Neural cell (in vitro differentiated cells): Measurements from ENCODE around the gene FAM151B. TPM values are rescaled to one million over a fixed set of nuclear protein-coding genes. Genes with fewer than 3 reads are reported as not detected.

Experiments
- H2AFZ ChIP-seq: fragments of 200-600, 300-800 bp; sonication (generic), shearing (Covaris generic); 2 replicates; pipeline ENCODE4 v1.6.0; 2014; ENCODE audit warnings: low read depth, mild to moderate bottlenecking, antibody characterized with exemption, low read length, moderate library complexity
- H3F3A ChIP-seq: fragments of 200-600 bp; shearing (Covaris generic); 2 replicates; pipeline ENCODE4 v1.6.1; 2016; ENCODE audit warnings: mild to moderate bottlenecking, moderate library complexity, mixed read lengths, antibody characterized with exemption, low read length; ENCODE audit not compliant: insufficient read depth, poor library complexity, severe bottlenecking
- H3K27ac ChIP-seq: fragments of 200-600, 300-800 bp; sonication (generic), shearing (Covaris generic); 2 replicates; pipeline ENCODE4 v1.5.1; 2014; ENCODE audit warnings: mild to moderate bottlenecking, low read length, moderate library complexity
- H3K27me3 ChIP-seq: fragments of 300-800, 200-600 bp; sonication (generic), shearing (Covaris generic); 2 replicates; pipeline ENCODE4 v1.6.0; 2014; ENCODE audit warnings: mild to moderate bottlenecking, low read depth, low read length, moderate library complexity; ENCODE audit not compliant: insufficient read depth
- H3K36me3 ChIP-seq: fragments of 300-800, 200-600 bp; sonication (generic), shearing (Covaris generic); 2 replicates; pipeline ENCODE4 v1.5.1; 2014; ENCODE audit warnings: mild to moderate bottlenecking, antibody characterized with exemption, low read length, moderate library complexity; ENCODE audit not compliant: insufficient read depth
- H3K4me2 ChIP-seq: fragments of 300-800, 200-600 bp; sonication (generic), shearing (Covaris generic); 2 replicates; pipeline ENCODE4 v1.6.0; 2014; ENCODE audit warnings: mild to moderate bottlenecking, low read length
- H3K4me3 ChIP-seq: fragments of 300-800, 200-600 bp; sonication (generic), shearing (Covaris generic); 2 replicates; pipeline ENCODE4 v1.5.1; 2014; ENCODE audit warnings: mild to moderate bottlenecking, low read length, moderate library complexity
- H3K79me2 ChIP-seq: fragments of 200-600 bp; shearing (Covaris generic); replicated peaks from 2 replicates; pipeline ENCODE4 v1.6.0; 2014; ENCODE audit warnings: mild to moderate bottlenecking, low read length, moderate library complexity; ENCODE audit not compliant: insufficient read depth
- H3K9ac ChIP-seq: fragments of 300-800, 200-600 bp; sonication (generic), shearing (Covaris generic); 2 replicates; pipeline ENCODE4 v1.6.1; 2016; ENCODE audit warnings: mild to moderate bottlenecking, low read length, mixed read lengths
- H3K9me2 ChIP-seq: fragments of 200-600 bp; shearing (Covaris generic); 2 replicates; pipeline ENCODE4 v1.6.1; 2016; ENCODE audit warnings: mild to moderate bottlenecking, low read length, mixed read lengths; ENCODE audit not compliant: insufficient read depth
- H3K9me3 ChIP-seq: fragments of 200-600, 300-800 bp; sonication (generic), shearing (Covaris generic); 2 replicates; pipeline ENCODE4 v1.6.1; 2016; ENCODE audit warnings: mild to moderate bottlenecking, mixed run types, low read length, moderate library complexity, mixed read lengths
- H4K20me1 ChIP-seq: fragments of 200-600 bp; shearing (Covaris generic); 2 replicates; pipeline ENCODE4 v1.6.1; 2016; ENCODE audit warnings: mild to moderate bottlenecking, mixed run types; ENCODE audit not compliant: insufficient read depth
- CTCF ChIP-seq: fragments of 450-650 bp; IDR thresholded peaks from 2 replicates; pipeline ENCODE4 v1.5.1; 2014; ENCODE audit warnings: antibody characterized with exemption, mild to moderate bottlenecking, moderate library complexity; ENCODE audit not compliant: poor library complexity, severe bottlenecking
- EP300 ChIP-seq: fragments of 450-650 bp; conservative IDR thresholded peaks from 2 replicates; pipeline ENCODE4 v1.6.1; 2014; ENCODE audit warnings: antibody characterized with exemption, mild to moderate bottlenecking, moderate library complexity; ENCODE audit not compliant: poor library complexity, severe bottlenecking
- EZH2 ChIP-seq: fragments of 200-600, 300-800 bp; shearing (Covaris generic), sonication (generic); IDR thresholded peaks from 2 replicates; pipeline ENCODE4 v1.6.1; 2014; ENCODE audit warnings: antibody characterized with exemption, low read length, borderline replicate concordance, mild to moderate bottlenecking; ENCODE audit not compliant: insufficient read depth, poor library complexity, severe bottlenecking
- MXI1 ChIP-seq: fragments of 450-650 bp; conservative IDR thresholded peaks from 2 replicates; pipeline ENCODE4 v1.6.1; 2014; ENCODE audit warnings: antibody characterized with exemption, mild to moderate bottlenecking; ENCODE audit not compliant: poor library complexity, severe bottlenecking
- POLR2AphosphoS5 ChIP-seq: IDR thresholded peaks from 2 replicates; pipeline ENCODE4 v1.6.1; 2012
- RAD21 ChIP-seq: fragments of 450-650 bp; conservative IDR thresholded peaks from 2 replicates; pipeline ENCODE4 v1.6.1; 2014; ENCODE audit warnings: antibody characterized with exemption, mild to moderate bottlenecking, moderate library complexity
- REST ChIP-seq: IDR thresholded peaks from 2 replicates; pipeline ENCODE4 v1.6.1; 2012; ENCODE audit warnings: borderline replicate concordance
- SMC3 ChIP-seq: fragments of 450-650 bp; conservative IDR thresholded peaks from 2 replicates; pipeline ENCODE4 v1.6.1; 2014; ENCODE audit warnings: antibody characterized with exemption, mild to moderate bottlenecking, moderate library complexity; ENCODE audit not compliant: poor library complexity
- TAF1 ChIP-seq: IDR thresholded peaks from 2 replicates; pipeline ENCODE4 v1.6.1; 2012; ENCODE audit warnings: low read depth
- polyA plus RNA-seq: library from polyadenylated mRNA; depleted of rRNA; stranded (reverse); fragments of >200 nt; gene quantifications from 2 replicates; pipeline ENCODE4 v1.2.3, GENCODE V29; 2014

FAM151B gene
- polyA plus RNA-seq, 1 donor from 2014 or later = 3.3 TPM

GRCh38 chr5:80508844-80509243, 20.9 kb downstream of the FAM151B start:
- no peaks in the 10 kb centered on the region for H3K9me2 ChIP-seq
- H2AFZ ChIP-seq = no peak overlapping the region
- H3K36me3 ChIP-seq = no peaks in the 10 kb centered on the region
- no peak overlapping the region for H3K27ac ChIP-seq
- H3F3A ChIP-seq = no peaks in the 10 kb centered on the region
- H4K20me1 ChIP-seq = no peaks in the 10 kb centered on the region
- H3K79me2 ChIP-seq = no peaks in the 10 kb centered on the region
- H3K27me3 ChIP-seq = no peaks in the 10 kb centered on the region
- no peak overlapping the region for H3K9ac ChIP-seq
- no peak overlapping the region for H3K4me3 ChIP-seq
- H3K9me3 ChIP-seq = no peaks in the 10 kb centered on the region
- TF ChIP-seq RAD21 (no peak), SMC3 (no peak), MXI1 (no peak), POLR2AphosphoS5 (no peak), CTCF (no peak), EP300 (no peak), EZH2 (no peak), TAF1 (no peak), REST (no peak)
- no peak overlapping the region for H3K4me2 ChIP-seq

GRCh38 chr5:80509362-80509761, 21.5 kb downstream of the FAM151B start:
- no peaks in the 10 kb centered on the region for H3K27me3 ChIP-seq
- H3K9ac ChIP-seq = no peak overlapping the region
- H3K4me3 ChIP-seq = no peak overlapping the region
- H3K9me3 ChIP-seq = no peaks in the 10 kb centered on the region
- no peaks in the 10 kb centered on the region for H3K36me3 ChIP-seq
- no peaks in the 10 kb centered on the region for H3K9me2 ChIP-seq
- H3K27ac ChIP-seq = no peak overlapping the region
- H3K79me2 ChIP-seq = no peaks in the 10 kb centered on the region
- no peak overlapping the region for H2AFZ ChIP-seq
- H3K4me2 ChIP-seq = no peak overlapping the region
- TF ChIP-seq CTCF = no peak
- no peak for TF ChIP-seq POLR2AphosphoS5
- no peak for TF ChIP-seq EP300
- TF ChIP-seq REST = no peak
- no peaks in the 10 kb centered on the region for H4K20me1 ChIP-seq
- no peaks in the 10 kb centered on the region for H3F3A ChIP-seq
